GM19240 (cell line): ENCODE data around the gene IFI27.
A peak's percentile ranks its signal among the peaks of the same experiment; 100 is the strongest.
"Not testable (repeated sequence)": the region's sequence is repeated elsewhere in the genome, so short reads cannot be mapped to it uniquely, and the experiment has no call there.

ENCODE experiments used
- DNase-seq: peaks from one replicate; pipeline ENCODE4 v3.0.0; 2011; ENCODE audit warnings: low spot score; ENCODE audit not compliant: insufficient read length

IFI27 gene

GRCh38 chr14:94110552-94111181, at the start of gene IFI27:
Gene IFI27 (plus strand): TSS chr14:94110736.
- no peak for DNase-seq

GRCh38 chr14:94062344-94062940, 48.1 kb upstream of the IFI27 start:
- DNase-seq = no peak

- no peak for DNase-seq
Observed at GRCh38 chr14:94066089-94066676, 44.4 kb upstream of the IFI27 start.

- DNase-seq = not testable (repeated sequence)
Observed at GRCh38 chr14:94072076-94072475, 38.5 kb upstream of the IFI27 start.

- DNase-seq = no peak
Observed at GRCh38 chr14:94074534-94074933, 36.0 kb upstream of the IFI27 start.

GRCh38 chr14:94075008-94075407, 35.5 kb upstream of the IFI27 start:
- no peak for DNase-seq

- no peak for DNase-seq
Observed at GRCh38 chr14:94077111-94077821, 33.3 kb upstream of the IFI27 start.

GRCh38 chr14:94077823-94078222, 32.7 kb upstream of the IFI27 start:
- no peak for DNase-seq

- DNase-seq = no peak
Observed at GRCh38 chr14:94079891-94080620, 30.5 kb upstream of the IFI27 start.

- DNase-seq = peak; percentile 90
Observed at GRCh38 chr14:94080621-94081385, 29.7 kb upstream of the IFI27 start, which contains the start of the genes DDX24 and IFI27L1. Gene DDX24 (minus strand): TSS chr14:94081202. CDS start chr14:94079742, 1,460 bp downstream. Gene IFI27L1 (plus strand): TSS chr14:94081310. CDS start chr14:94096938, 15,628 bp downstream.

GRCh38 chr14:94081386-94081820, 29.1 kb upstream of the IFI27 start:
- no peak for DNase-seq

GRCh38 chr14:94087891-94088290, 22.6 kb upstream of the IFI27 start:
- no peak for DNase-seq

GRCh38 chr14:94088516-94088915, 22.0 kb upstream of the IFI27 start:
- DNase-seq = no peak

- no peak for DNase-seq
Observed at GRCh38 chr14:94089479-94089878, 21.1 kb upstream of the IFI27 start.

GRCh38 chr14:94093418-94093817, 17.1 kb upstream of the IFI27 start:
- DNase-seq = no peak

- no peak for DNase-seq
Observed at GRCh38 chr14:94097091-94097490, 13.4 kb upstream of the IFI27 start.

GRCh38 chr14:94098326-94098992, 12.1 kb upstream of the IFI27 start:
- DNase-seq = no peak

GRCh38 chr14:94099006-94099405, 11.5 kb upstream of the IFI27 start:
- DNase-seq = no peak

- no peak for DNase-seq
Observed at GRCh38 chr14:94100847-94101246, 9.7 kb upstream of the IFI27 start.

GRCh38 chr14:94101748-94102147, 8.8 kb upstream of the IFI27 start:
- DNase-seq = no peak
